ENCODE results near the gene PARP3.
A peak's percentile ranks its signal among the peaks of the same experiment; 100 is the strongest.

PARP3 gene

GRCh38 chr3:51949121-51949520, 7.0 kb downstream of the PARP3 start:
- peak; percentile 28 for DNase-seq

DNA sequence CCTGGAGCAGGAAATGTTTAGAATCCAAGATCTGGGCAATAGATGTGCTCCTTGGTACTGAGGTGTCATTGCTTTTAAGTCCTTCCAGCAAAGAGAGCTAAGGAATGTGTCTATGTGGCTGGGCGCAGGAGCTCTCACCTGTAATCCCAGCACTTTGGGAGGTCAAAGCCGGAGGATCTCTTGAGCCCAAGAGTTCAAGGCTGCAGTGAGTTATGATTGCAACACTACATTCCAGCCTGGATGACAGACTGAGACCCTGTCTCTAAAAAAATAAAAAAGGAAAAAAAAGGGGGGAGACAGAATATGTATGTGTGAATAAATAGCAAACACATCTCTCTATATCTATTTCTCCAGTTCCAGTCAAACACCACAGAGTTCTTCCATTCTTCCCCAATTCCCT, 8.7 kb downstream of the PARP3 start:
- DNase-seq, result no peak

DNA sequence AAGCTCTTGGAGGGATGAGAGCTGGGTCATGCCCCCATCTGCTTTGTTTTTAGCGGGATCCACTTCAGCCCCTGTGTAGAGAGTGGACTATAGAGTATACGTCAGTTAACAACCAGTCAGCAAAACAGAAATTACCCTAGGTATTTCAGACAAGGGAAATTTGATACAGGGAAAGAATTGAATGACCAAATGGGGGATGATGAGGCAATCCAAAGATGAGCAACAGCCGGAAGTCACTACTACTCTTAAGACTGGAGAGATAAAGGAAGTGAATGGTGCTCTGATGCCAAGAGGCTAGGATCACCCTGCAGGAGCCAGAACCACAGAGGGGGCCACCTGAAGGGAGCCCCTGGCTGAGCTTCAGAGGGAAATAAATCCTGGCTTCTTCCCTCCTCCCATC, 11.3 kb downstream of the PARP3 start:
- no peak for DNase-seq

DNA sequence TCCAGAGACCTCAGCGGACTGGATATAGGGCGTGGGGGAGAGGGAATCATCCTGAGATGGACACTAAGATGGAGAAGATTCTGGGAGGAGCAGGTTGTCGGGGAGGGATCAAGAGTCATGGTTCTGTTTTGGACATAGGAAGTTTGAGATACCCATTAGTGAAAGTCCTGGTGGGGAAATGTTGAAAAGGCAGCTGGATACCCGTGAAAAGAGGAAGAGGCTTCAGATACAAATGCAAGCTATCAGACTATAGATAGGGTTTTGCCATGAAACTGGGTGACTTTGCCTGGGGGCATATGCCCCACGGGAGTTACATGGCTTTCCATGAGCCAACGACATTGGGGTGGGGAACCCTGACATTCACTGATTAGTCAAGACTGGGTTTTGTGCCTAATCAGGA, 11.9 kb downstream of the PARP3 start:
- no peak for DNase-seq

DNA sequence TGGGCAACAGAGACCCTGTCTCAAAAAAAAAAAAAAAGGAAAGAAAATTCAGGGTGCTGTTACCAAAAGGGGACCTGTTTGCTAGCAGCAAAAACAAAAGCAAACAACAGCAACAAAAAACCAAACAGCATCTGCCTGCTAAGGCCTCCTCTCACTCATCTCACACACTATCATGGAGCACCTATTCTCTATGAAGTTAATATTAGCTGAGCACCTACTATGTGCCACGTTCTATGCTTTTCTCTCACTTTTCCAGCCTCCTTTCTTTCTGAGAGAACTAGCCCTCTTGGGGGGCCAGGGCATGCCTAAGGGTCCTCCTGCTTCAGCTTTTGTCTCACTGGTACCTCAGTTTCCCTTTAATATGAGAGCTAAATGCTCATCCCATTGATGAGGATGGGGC, 12.6 kb downstream of the PARP3 start:
- DNase-seq, result no peak

- no peak for DNase-seq
Observed at GRCh38 chr3:51955175-51955892, 13.2 kb downstream of the PARP3 start, which contains the start of gene GPR62. GPR62 (plus strand) TSS chr3:51955381; CDS start chr3:51955653, 272 bp downstream.

DNA sequence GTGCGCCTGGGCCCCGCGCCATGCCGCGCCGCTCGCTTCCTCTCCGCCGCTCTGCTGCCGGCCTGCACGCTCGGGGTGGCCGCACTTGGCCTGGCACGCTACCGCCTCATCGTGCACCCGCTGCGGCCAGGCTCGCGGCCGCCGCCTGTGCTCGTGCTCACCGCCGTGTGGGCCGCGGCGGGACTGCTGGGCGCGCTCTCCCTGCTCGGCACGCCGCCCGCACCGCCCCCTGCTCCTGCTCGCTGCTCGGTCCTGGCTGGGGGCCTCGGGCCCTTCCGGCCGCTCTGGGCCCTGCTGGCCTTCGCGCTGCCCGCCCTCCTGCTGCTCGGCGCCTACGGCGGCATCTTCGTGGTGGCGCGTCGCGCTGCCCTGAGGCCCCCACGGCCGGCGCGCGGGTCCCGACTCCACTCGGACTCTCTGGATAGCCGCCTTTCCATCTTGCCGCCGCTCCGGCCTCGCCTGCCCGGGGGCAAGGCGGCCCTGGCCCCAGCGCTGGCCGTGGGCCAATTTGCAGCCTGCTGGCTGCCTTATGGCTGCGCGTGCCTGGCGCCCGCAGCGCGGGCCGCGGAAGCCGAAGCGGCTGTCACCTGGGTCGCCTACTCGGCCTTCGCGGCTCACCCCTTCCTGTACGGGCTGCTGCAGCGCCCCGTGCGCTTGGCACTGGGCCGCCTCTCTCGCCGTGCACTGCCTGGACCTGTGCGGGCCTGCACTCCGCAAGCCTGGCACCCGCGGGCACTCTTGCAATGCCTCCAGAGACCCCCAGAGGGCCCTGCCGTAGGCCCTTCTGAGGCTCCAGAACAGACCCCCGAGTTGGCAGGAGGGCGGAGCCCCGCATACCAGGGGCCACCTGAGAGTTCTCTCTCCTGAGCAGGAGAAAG, 14.0 kb downstream of the PARP3 start:
- peak; percentile 72 for DNase-seq

GRCh38 chr3:51957520-51958205, 15.5 kb downstream of the PARP3 start:
- no peak for DNase-seq

DNA sequence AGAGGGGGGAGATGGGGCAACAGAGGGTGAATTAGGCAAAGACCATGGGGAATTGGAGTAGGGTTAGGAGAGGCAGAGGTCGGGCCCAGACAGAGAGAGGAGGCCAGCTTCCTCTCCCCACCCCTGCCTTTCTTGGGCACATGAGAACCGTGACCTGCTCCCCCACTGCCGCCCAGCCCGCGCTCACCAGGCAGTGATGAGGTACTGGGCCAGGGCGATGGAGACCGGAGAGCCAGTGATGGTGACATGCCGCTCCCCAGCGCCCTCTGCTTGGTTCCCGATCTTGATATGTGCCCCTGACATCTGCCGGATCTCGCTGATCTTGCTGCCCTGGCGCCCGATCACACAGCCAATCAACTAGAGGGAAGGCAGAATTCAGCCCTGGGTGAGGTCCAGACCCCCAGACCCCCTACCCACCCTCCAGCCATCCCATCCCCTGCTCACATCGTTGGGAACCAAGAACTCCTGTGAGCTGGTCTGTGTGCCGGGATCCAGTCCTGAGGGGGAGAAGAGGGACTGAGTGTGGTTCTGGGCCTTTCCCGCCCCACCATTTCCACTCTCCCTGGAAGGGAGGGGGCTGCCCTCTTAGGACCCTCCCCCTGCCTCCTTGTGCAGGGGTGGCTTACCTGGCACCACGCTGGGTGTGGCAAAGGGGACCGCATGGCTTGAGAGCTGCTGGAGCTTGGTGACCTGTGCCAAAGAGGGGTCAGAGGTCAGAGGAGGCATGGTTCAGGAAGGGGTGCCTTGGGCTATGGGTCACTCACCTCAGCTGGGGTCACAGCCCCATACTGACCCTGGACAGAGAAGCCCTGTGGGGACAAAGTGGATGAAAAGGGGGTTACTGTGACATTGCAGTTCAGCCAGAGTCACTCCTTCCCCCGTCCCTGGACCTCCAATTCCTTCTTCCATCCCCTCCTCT, 16.7 kb downstream of the PARP3 start:
- DNase-seq, result no peak

DNA sequence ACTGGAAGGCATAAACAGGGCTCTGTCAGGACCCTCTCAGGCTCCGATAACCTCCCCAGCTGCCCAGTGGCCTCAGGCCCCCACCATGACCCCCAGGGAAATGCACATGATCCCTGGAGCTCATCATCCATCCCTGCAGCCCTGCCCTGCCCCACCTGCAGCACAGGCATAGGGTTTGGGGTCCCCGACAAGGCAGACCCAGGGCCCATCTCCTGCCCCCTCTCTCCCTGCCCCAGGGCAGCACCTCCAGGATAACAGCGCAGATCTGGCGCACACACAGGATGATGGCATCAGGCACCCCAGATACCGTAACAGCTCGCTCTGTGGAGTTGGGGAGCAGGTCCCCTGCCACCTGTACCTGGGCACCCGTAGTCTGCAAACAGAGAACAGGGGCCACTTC, 17.5 kb downstream of the PARP3 start:
- no peak for DNase-seq

DNA sequence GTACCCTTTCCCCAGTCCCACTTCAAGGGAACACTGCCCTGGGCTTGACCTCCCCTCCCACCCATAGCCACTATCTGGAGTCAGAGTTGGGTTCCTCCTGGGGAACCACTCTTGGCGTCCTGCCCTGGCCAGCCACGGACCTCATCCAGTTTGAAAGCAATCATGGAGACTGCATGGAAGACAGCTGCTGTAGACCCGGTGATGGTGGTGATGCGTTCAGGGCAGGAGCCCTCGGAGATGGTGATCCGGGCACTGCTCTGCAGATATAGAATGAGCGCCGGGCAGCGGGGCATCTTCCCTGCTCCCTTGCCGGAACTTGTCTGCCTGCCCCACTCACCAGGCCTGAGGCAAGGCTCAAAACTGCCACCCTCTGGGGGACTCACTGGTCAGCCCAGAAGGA, 18.2 kb downstream of the PARP3 start:
- DNase-seq, result no peak

DNA sequence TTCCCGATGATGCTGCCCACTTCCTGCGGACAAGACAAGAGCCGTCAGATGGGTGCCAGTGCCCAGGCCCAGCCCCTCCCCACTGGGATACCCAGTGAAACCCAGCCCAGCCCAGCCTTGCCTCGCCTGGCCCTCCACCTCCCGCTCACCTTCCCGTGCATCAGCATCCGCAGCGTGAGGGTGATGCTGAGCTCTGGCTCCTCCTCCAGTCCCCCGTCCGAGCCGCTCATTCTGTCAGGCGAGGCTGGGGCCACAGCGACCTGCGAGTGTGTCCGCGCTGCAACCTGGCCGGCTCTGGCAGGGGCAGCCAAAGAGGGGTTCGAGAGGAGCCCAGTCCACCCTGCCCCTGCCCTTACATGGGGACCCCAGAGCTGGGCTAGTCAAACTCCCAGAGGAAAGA, 18.8 kb downstream of the PARP3 start:
- DNase-seq, result no peak

- no peak for DNase-seq
Observed at GRCh38 chr3:51961602-51962569, 19.7 kb downstream of the PARP3 start.

GRCh38 chr3:51962854-51963530, 20.8 kb downstream of the PARP3 start:
- DNase-seq, result no peak

DNA sequence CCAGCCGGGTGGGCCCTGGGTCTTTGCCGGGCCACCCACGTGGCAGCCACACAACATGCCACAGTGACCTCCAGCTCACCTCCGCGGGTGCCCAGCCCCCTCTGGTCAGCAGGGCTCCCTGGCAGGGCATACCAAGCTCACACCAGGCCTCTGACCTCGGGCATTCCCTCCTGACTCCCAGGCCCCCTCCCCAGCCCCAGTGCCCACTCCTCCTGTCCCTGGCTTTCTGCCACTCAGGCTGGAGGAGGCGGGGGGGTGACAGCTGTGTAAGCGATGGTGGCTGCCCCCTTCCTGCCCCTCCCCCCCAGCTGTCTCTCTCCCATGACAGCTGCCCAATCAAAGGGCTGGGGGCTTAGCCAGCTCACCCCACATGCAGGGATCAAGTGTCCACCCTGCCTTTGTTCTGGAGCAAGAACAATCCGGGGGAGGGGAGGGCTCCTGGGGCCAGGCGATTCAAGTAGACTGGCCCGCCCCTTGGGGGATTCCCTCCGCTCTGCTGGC, 21.8 kb downstream of the PARP3 start:
- DNase-seq, result no peak

- no peak for DNase-seq
Observed at GRCh38 chr3:51964521-51964920, 22.4 kb downstream of the PARP3 start.

GRCh38 chr3:51966016-51966415, 23.9 kb downstream of the PARP3 start:
- no peak for DNase-seq

DNA sequence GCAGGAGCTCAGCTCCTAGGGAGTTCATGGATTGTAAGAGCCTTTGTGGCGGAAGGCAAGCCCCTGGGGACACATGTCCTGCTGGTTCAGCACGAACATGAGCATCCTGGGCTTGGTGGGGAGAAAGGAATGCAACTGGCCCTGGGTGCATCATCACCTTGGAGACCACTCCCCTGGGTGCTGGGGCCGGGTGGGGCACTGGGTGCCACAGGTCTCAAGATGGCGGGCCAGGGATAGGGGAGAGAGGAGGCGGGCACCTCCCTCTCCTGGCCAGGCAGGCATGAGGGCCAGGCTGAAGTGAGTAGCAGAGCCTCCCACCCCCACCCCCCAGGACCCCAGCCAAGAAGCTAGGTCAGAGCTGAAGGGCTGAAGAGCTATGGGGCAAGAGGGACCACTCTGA, 24.3 kb downstream of the PARP3 start:
- no peak for DNase-seq

DNA sequence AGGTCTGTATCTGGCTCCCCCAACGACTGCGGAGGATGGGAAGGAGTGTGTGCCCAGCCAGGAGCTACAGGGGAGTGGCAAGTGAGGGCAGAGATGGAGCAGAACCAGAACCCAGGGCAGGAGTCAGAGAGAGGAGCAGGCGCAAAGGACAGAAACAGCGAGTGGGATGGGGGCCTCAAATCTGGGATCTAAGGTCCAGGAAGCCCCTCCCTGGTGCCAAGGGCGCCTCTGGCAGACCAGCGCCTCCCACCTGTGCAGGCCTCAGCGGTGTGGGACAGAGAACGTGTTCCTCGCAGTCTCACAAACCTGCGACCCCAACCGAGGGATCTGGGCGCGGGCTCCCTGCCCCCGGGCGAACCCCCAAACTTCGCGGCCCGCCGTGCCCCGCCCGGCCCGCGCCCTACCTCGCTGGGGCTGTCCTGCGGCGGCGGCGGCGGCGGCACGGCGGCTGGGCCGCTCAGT, 24.8 kb downstream of the PARP3 start:
- DNase-seq, result no peak
